Karpas-422 (cell line): ENCODE data around the gene XPR1. TPM values are rescaled to one million over a fixed set of nuclear protein-coding genes. Genes with fewer than 3 reads are reported as not detected.

Experiments
- DNase-seq: peaks from one replicate; pipeline ENCODE4 v3.0.0-alpha.2; 2015
- H2AFZ ChIP-seq: fragments of 200-600 bp; sonication (generic); 2 replicates; pipeline ENCODE4 v1.6.1; 2014; ENCODE audit warnings: antibody characterized with exemption, low read length, mixed read lengths
- H3K27ac ChIP-seq: fragments of 200-600 bp; sonication (generic); 2 replicates; pipeline ENCODE4 v1.5.1; 2014; ENCODE audit warnings: mild to moderate bottlenecking, low read length, moderate library complexity
- H3K27me3 ChIP-seq: fragments of 200-600 bp; sonication (generic); 2 replicates; pipeline ENCODE4 v1.6.1; 2014; ENCODE audit warnings: low read length, mixed read lengths
- H3K36me3 ChIP-seq: fragments of 200-600 bp; sonication (generic); 2 replicates; pipeline ENCODE4 v1.6.1; 2014; ENCODE audit warnings: low read length, mixed read lengths; ENCODE audit not compliant: insufficient read depth
- H3K4me1 ChIP-seq: fragments of 200-600 bp; sonication (generic); 2 replicates; pipeline ENCODE4 v1.6.1; 2014; ENCODE audit warnings: mild to moderate bottlenecking, low read length, mixed read lengths
- H3K4me2 ChIP-seq: fragments of 200-600 bp; sonication (generic); 2 replicates; pipeline ENCODE4 v1.6.1; 2014; ENCODE audit warnings: low read length, low read depth, mild to moderate bottlenecking; ENCODE audit not compliant: poor library complexity, severe bottlenecking
- H3K4me3 ChIP-seq: fragments of 200-600 bp; sonication (generic); 2 replicates; pipeline ENCODE4 v1.5.1; 2014; ENCODE audit warnings: mild to moderate bottlenecking, antibody characterized with exemption, low read length, mixed read lengths
- H3K79me2 ChIP-seq: fragments of 200-600 bp; sonication (generic); 2 replicates; pipeline ENCODE4 v1.6.1; 2014; ENCODE audit warnings: mild to moderate bottlenecking, low read length, mixed read lengths
- H3K9ac ChIP-seq: fragments of 200-600 bp; sonication (generic); 2 replicates; pipeline ENCODE4 v1.6.0; 2014; ENCODE audit warnings: low read length
- H3K9me2 ChIP-seq: fragments of 200-600 bp; sonication (generic), shearing (Covaris generic); replicated peaks from 2 replicates; pipeline ENCODE4 v1.6.0; 2014; ENCODE audit warnings: mild to moderate bottlenecking, low read length, moderate library complexity; ENCODE audit not compliant: insufficient read depth
- H3K9me3 ChIP-seq: fragments of 300-700, 200-600 bp; sonication (generic); 2 replicates; pipeline ENCODE4 v1.6.1; 2014; ENCODE audit warnings: low read length, mixed read lengths
- H4K20me1 ChIP-seq: fragments of 200-600 bp; sonication (generic); 2 replicates; pipeline ENCODE4 v1.6.1; 2014; ENCODE audit warnings: mild to moderate bottlenecking, antibody characterized with exemption, low read length, low read depth; ENCODE audit not compliant: insufficient read depth
- total RNA-seq: library from RNA; depleted of rRNA; stranded (reverse); fragments of >200 nt; shearing (Covaris generic); gene quantifications from 2 replicates; pipeline ENCODE4 v1.2.3, GENCODE V29; 2014; ENCODE audit warnings: low replicate concordance

The XPR1 gene
- total RNA-seq, 1 experiment from 2014 or later = 38.3 TPM

- H3K27ac ChIP-seq = no peak overlapping the region
- no peak overlapping the region for H3K4me3 ChIP-seq
- no peak for DNase-seq
- no peaks in the 10 kb centered on the region for H3K9me2 ChIP-seq
- no peaks in the 10 kb centered on the region for H3K9me3 ChIP-seq
- H4K20me1 ChIP-seq = no peaks in the 10 kb centered on the region
- no peak overlapping the region for H3K4me2 ChIP-seq
- H3K79me2 ChIP-seq = no peaks in the 10 kb centered on the region
- no peaks in the 10 kb centered on the region for H3K4me1 ChIP-seq
- no peaks in the 10 kb centered on the region for H3K27me3 ChIP-seq
- H3K36me3 ChIP-seq = no peaks in the 10 kb centered on the region
- H3K9ac ChIP-seq = no peak overlapping the region
- no peak overlapping the region for H2AFZ ChIP-seq
Observed at GRCh38 chr1:180595966-180596365, 35.9 kb upstream of the XPR1 start.

DNA sequence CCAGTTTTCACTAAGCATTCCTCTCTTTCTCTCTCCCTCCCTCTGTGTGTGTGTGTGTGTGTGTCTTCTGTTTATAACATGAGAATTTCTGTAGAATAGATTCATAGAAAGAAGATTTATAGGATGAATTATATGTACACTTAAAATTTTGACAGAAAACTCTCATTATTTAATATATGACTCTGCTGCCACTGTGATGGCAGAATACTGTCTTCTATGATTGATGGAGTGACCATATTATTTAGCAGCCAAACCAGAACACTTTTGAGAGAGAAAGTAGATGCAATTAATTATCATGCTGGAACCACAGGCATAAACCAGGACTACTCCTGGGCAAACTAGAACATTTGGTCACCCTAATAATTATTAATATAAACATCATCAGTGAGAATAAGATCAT, 34.3 kb upstream of the XPR1 start:
- DNase-seq = no peak
- no peak overlapping the region for H3K27ac ChIP-seq
- no peak overlapping the region for H2AFZ ChIP-seq
- no peaks in the 10 kb centered on the region for H3K9me2 ChIP-seq
- H3K79me2 ChIP-seq = no peaks in the 10 kb centered on the region
- H3K9ac ChIP-seq = no peak overlapping the region
- H3K4me1 ChIP-seq = no peaks in the 10 kb centered on the region
- no peaks in the 10 kb centered on the region for H3K27me3 ChIP-seq
- no peaks in the 10 kb centered on the region for H4K20me1 ChIP-seq
- no peak overlapping the region for H3K4me2 ChIP-seq
- no peaks in the 10 kb centered on the region for H3K36me3 ChIP-seq
- no peaks in the 10 kb centered on the region for H3K9me3 ChIP-seq
- H3K4me3 ChIP-seq = no peak overlapping the region

DNA sequence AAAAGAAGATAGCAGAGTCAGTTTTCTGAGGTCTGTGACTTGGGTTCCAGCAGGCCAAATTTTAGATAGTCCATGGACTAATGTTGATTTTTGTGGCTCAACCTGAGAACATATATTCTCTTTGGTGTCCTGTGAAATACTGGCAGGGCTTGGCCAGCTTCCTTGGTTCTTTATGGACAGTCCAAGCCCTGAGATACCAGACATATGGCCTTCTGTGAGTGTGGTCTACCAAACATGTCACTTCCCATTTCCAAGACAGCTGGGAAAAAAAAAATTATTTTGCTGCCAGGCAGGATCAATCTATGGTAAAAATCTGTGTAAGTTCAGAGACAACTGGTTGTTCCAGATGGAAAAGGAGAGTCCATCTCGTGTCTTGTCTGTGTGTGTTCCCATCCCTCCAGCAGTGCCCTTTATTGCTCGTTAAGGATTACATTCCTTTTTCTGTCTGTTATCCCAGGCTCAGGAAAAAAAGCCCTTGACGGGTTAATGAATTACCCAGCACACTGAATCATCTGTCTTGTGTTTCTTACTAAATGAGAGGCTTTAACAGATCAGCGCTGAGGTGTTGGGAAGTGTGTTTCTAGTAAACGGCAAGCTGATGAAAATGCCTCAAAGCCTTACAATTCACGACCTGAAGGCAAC, 33.4 kb upstream of the XPR1 start:
- Histone ChIP-seq H3K4me3 (no peak overlapping the region), H3K36me3 (no peaks in the 10 kb centered on the region), H3K4me2 (no peak overlapping the region), H2AFZ (no peak overlapping the region), H3K4me1 (no peaks in the 10 kb centered on the region), H3K9me2 (no peaks in the 10 kb centered on the region), H3K9me3 (no peaks in the 10 kb centered on the region), H3K79me2 (no peaks in the 10 kb centered on the region), H3K27ac (no peak overlapping the region), H3K9ac (no peak overlapping the region), H3K27me3 (no peaks in the 10 kb centered on the region), H4K20me1 (no peaks in the 10 kb centered on the region)
- no peak for DNase-seq

GRCh38 chr1:180600343-180600742, 31.5 kb upstream of the XPR1 start:
- H3K36me3 ChIP-seq = no peaks in the 10 kb centered on the region
- no peak overlapping the region for H2AFZ ChIP-seq
- H3K9me2 ChIP-seq = no peaks in the 10 kb centered on the region
- DNase-seq = no peak
- no peaks in the 10 kb centered on the region for H3K79me2 ChIP-seq
- no peak overlapping the region for H3K4me2 ChIP-seq
- no peak overlapping the region for H3K4me3 ChIP-seq
- no peak overlapping the region for H3K27ac ChIP-seq
- no peak overlapping the region for H3K9ac ChIP-seq
- no peaks in the 10 kb centered on the region for H4K20me1 ChIP-seq
- no peaks in the 10 kb centered on the region for H3K27me3 ChIP-seq
- H3K9me3 ChIP-seq = no peaks in the 10 kb centered on the region
- 0 out of 2 replicates have a peak, but pooled peaks cover 2% of the 10 kb centered on the region for H3K4me1 ChIP-seq

DNA sequence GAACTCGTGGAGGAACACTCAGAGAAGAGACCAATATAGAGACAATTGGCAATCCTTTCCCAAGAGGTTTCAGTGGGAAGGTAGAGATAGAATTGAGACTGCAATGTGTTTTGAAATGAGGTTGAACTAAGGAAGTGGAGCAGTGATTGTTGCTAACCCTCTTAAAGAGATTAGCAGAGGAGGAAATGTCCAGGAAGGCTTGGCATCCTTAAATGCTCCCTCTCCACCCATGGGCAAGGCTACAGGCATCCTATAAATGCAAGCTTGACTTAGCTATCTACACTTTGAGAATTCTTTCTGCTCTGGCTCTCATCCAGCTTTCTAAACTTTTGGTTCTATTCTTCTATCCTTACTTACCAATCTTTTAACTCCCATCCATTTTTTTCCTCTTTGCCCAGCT, 30.3 kb upstream of the XPR1 start:
- Histone ChIP-seq H3K4me2 (no peak overlapping the region), H3K36me3 (no peaks in the 10 kb centered on the region), H3K9me2 (no peaks in the 10 kb centered on the region), H3K4me1 (0 out of 2 replicates have a peak, but pooled peaks cover 2% of the 10 kb centered on the region), H3K27me3 (no peaks in the 10 kb centered on the region), H2AFZ (no peak overlapping the region), H3K9me3 (no peaks in the 10 kb centered on the region), H3K4me3 (no peak overlapping the region), H3K27ac (no peak overlapping the region), H4K20me1 (no peaks in the 10 kb centered on the region), H3K79me2 (no peaks in the 10 kb centered on the region), H3K9ac (no peak overlapping the region)
- DNase-seq = no peak

DNA sequence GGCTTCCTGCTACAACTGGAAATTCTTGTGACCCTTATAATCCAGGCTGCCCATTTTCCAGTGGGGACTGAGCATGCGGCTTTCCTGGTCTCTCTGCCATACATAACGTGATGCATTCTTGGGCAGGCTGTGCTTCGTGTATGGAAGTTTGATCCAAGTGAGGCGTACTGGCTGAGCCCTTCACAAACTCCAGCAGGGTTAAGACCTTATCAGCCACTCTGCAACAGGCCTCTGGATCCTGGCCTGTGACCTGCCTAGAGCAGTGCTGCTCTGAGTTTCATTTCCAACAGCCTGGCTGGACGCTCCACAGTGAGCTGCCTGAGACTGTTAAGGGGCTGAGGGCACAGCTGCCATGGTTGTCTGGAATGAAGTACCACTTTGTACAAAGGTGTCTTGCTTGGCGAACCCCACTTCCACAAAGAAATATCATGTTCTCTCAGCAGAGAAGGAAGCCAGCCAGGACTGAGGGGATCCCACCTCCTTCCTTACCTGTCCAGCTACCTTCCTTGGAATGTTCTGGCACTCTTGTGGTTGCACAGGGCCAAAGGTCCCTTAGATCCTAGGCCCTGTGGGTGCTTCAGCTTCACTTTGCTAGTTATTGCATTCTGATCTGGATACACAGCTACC, 28.5 kb upstream of the XPR1 start:
- no peaks in the 10 kb centered on the region for H3K27me3 ChIP-seq
- no peaks in the 10 kb centered on the region for H3K79me2 ChIP-seq
- H3K4me1 ChIP-seq = 0 out of 2 replicates have a peak, but pooled peaks cover 2% of the 10 kb centered on the region
- H4K20me1 ChIP-seq = no peaks in the 10 kb centered on the region
- no peak overlapping the region for H3K4me2 ChIP-seq
- no peaks in the 10 kb centered on the region for H3K36me3 ChIP-seq
- no peak for DNase-seq
- H3K27ac ChIP-seq = no peak overlapping the region
- no peak overlapping the region for H3K9ac ChIP-seq
- H3K4me3 ChIP-seq = no peak overlapping the region
- H3K9me2 ChIP-seq = no peaks in the 10 kb centered on the region
- no peaks in the 10 kb centered on the region for H3K9me3 ChIP-seq
- H2AFZ ChIP-seq = no peak overlapping the region

DNA sequence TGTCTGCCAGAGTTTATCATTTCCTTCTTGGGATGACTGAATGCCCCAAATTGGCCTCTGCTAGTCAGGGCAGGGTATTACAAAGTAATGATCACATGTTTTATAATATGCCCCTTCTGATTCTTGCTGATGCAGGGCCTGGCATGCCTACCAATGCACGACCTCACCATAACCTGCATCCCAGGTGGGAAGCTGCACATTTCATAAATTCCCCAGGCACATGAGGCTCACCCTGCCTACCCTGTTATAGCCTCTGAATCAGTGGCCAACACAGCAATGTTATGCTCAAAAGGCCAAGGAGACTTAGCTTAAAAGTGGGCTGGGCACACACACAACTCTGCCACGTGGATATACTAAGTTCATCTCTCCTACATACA, 28.0 kb upstream of the XPR1 start:
- Histone ChIP-seq H4K20me1 (no peaks in the 10 kb centered on the region), H3K4me2 (no peak overlapping the region), H3K9ac (no peak overlapping the region), H3K4me1 (0 out of 2 replicates have a peak, but pooled peaks cover 2% of the 10 kb centered on the region), H3K36me3 (no peaks in the 10 kb centered on the region), H3K27ac (no peak overlapping the region), H3K4me3 (no peak overlapping the region), H3K9me3 (no peaks in the 10 kb centered on the region), H3K9me2 (no peaks in the 10 kb centered on the region), H3K79me2 (no peaks in the 10 kb centered on the region), H3K27me3 (no peaks in the 10 kb centered on the region), H2AFZ (no peak overlapping the region)
- DNase-seq = no peak

DNA sequence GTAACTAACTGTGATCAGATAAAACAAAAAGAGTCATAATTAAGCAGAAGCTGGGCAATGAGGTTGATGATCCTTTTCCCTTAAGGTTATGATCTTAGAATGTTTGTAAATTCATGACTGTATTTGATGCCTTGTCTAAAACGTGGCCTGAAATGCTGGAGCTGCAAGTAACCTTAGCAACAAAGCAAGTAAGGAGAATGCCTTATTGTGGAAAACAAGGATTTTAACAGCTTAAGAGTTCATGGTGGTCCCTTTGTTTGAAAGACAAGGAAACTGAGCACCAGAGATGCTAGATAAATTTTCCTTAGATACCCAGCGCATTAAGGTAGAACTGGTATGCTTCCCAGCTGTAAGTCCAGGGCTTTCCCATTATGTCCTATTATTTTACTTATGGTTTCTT, 25.7 kb upstream of the XPR1 start:
- Histone ChIP-seq H4K20me1 (no peaks in the 10 kb centered on the region), H3K4me3 (no peak overlapping the region), H3K27me3 (no peaks in the 10 kb centered on the region), H3K9me2 (no peaks in the 10 kb centered on the region), H3K36me3 (no peaks in the 10 kb centered on the region), H3K4me1 (peaks cover 6% of the 10 kb centered on the region), H3K79me2 (no peaks in the 10 kb centered on the region), H2AFZ (no peak overlapping the region), H3K9ac (no peak overlapping the region), H3K4me2 (no peak overlapping the region), H3K27ac (no peak overlapping the region), H3K9me3 (no peaks in the 10 kb centered on the region)
- DNase-seq = no peak
